GM12878 (cell line): ENCODE measurements around the gene NDUFS6. TPM values are rescaled to one million over a fixed set of nuclear protein-coding genes. Genes with fewer than 3 reads are reported as not detected.

Experiments
- ATAC-seq: fragments of 200-7000 bp; cut with Tn5 transposase; 3 replicates; pipeline ENCODE4 v1.9.1; 2020; ENCODE audit warnings: mild to moderate bottlenecking, moderate library complexity
- BruUV-seq: library from RNA; stranded (reverse); fragments of 400-500 nt; replicated peaks from 2 replicates; lab custom pipeline; 2021; lab: Mats Ljungman, UMichigan
- CTCF ChIA-PET: fragments of 300-600 bp; sonication (Branson Sonifier 250); formaldehyde crosslinking; extraction: SDS; loops from one replicate; lab custom pipeline; 2021; ENCODE audit warnings: inconsistent platforms; lab: Yijun Ruan, JAX
- POLR2A ChIA-PET: fragments of 350-600 bp; formaldehyde crosslinking; extraction: SDS; loops from one replicate; lab custom pipeline; 2021; ENCODE audit warnings: inconsistent platforms; lab: Charles Lee
- RAD21 ChIA-PET: fragments of 300-600 bp; sonication (Branson Sonifier 250); formaldehyde crosslinking; loops from one replicate; lab custom pipeline; 2023; ENCODE audit warnings: antibody characterized with exemption; ENCODE audit not compliant: unreplicated experiment; lab: Charles Lee
- SMC1A ChIA-PET: fragments of 300-600 bp; sonication (Branson Sonifier 250); formaldehyde crosslinking; loops from one replicate; lab custom pipeline; 2023; ENCODE audit not compliant: unreplicated experiment, uncharacterized antibody; lab: Charles Lee
- DNase-seq: peaks from one replicate; pipeline ENCODE4 v3.0.0-alpha.2; 2011; ENCODE audit warnings: low read depth, low spot score
- FAIRE-seq: peaks from 3 replicates; lab custom pipeline; 2011; peaks lifted over from hg19 to GRCh38; lab: Jason Lieb, UNC
- H2AFZ ChIP-seq: 2 replicates; pipeline ENCODE4 v1.6.0; 2011; ENCODE audit warnings: low read depth, low read length, control low read depth; ENCODE audit not compliant: control insufficient read depth
- H3K27ac ChIP-seq: 2 replicates; pipeline ENCODE4 v1.5.1; 2011; ENCODE audit warnings: control low read depth; ENCODE audit not compliant: control insufficient read depth, insufficient read depth
- H3K27me3 ChIP-seq, 2 experiments: replicated peaks in 1 of 2; 2 replicates each; pipeline versions ENCODE4 v1.6.0 to v1.6.1; 2011; ENCODE audit warnings: low read length in 1 of 2; ENCODE audit not compliant: control insufficient read depth in 2 of 2, insufficient read depth in 2 of 2
- H3K36me3 ChIP-seq, 2 experiments: 2 replicates each; pipeline ENCODE4 v1.5.1; 2011; ENCODE audit warnings: low read length in 1 of 2; ENCODE audit not compliant: control insufficient read depth in 2 of 2, insufficient read depth in 2 of 2
- H3K4me1 ChIP-seq: 2 replicates; pipeline ENCODE4 v1.6.1; 2011; ENCODE audit warnings: mild to moderate bottlenecking, low read length, moderate library complexity, mixed read lengths; ENCODE audit not compliant: control insufficient read depth, insufficient read depth
- H3K4me2 ChIP-seq: 2 replicates; pipeline ENCODE4 v1.6.0; 2011; ENCODE audit warnings: control low read depth; ENCODE audit not compliant: control insufficient read depth, insufficient read depth
- H3K4me3 ChIP-seq: fragments of 200-600 bp; sonication (generic); 2 replicates; pipeline ENCODE4 v1.5.1; 2016
- H3K79me2 ChIP-seq: 2 replicates; pipeline ENCODE4 v1.6.0; 2011; ENCODE audit warnings: low read length; ENCODE audit not compliant: control insufficient read depth, insufficient read depth
- H3K9ac ChIP-seq: 2 replicates; pipeline ENCODE4 v1.8.0; 2011; ENCODE audit warnings: low read length, control low read depth, mixed read lengths; ENCODE audit not compliant: control insufficient read depth, insufficient read depth
- H3K9me3 ChIP-seq: replicated peaks from 3 replicates; pipeline ENCODE4 v1.5.1; 2011; ENCODE audit warnings: mild to moderate bottlenecking, low read length; ENCODE audit not compliant: control insufficient read depth, insufficient read depth
- H4K20me1 ChIP-seq: 2 replicates; pipeline ENCODE4 v1.6.0; 2011; ENCODE audit not compliant: control insufficient read depth, insufficient read depth
- BHLHE40 ChIP-seq, 2 experiments: fragments of 450-650 bp in 1 of 2; IDR thresholded peaks; 2 replicates each; pipeline ENCODE4 v1.6.1; 2011 to 2017; ENCODE audit warnings: low read depth in 2 of 2, borderline replicate concordance in 1 of 2, improper control_type of control experiment in 1 of 2, low read length in 1 of 2, mild to moderate bottlenecking in 1 of 2
- E4F1 ChIP-seq: fragments of 450-650 bp; IDR thresholded peaks from 2 replicates; pipeline ENCODE4 v1.6.1; 2018; ENCODE audit warnings: borderline replicate concordance, mild to moderate bottlenecking; ENCODE audit not compliant: partially characterized antibody
- KAT2A ChIP-seq: conservative IDR thresholded peaks from 2 replicates; pipeline ENCODE4 v1.6.1; 2011; ENCODE audit warnings: low read depth, low read length; ENCODE audit not compliant: control insufficient read depth
- PAX8 ChIP-seq: fragments of 450-650 bp; IDR thresholded peaks from 2 replicates; pipeline ENCODE4 v1.6.1; 2017; ENCODE audit warnings: mild to moderate bottlenecking, moderate library complexity
- RELA ChIP-seq: fragments of 450-650 bp; IDR thresholded peaks from 2 replicates; pipeline ENCODE4 v1.8.0; 2014; ENCODE audit warnings: borderline replicate concordance; ENCODE audit not compliant: partially characterized antibody
- SKIL ChIP-seq: fragments of 450-650 bp; IDR thresholded peaks from 2 replicates; pipeline ENCODE4 v1.6.1; 2017; ENCODE audit warnings: mild to moderate bottlenecking, low read depth, inconsistent platforms; ENCODE audit not compliant: poor library complexity, severe bottlenecking
- ZBED1 ChIP-seq: IDR thresholded peaks from 2 replicates; pipeline ENCODE4 v1.6.1; 2016; ENCODE audit warnings: borderline replicate concordance
- WGBS: methylation state at CpG from one replicate; pipeline ENCODE4 v1.1.6; 2016; ENCODE audit warnings: low lambda C conversion rate; ENCODE audit not compliant: insufficient replicate concordance, insufficient coverage; ENCODE audit errors: missing lambda C conversion rate; 5-methylcytosine and 5-hydroxymethylcytosine counted together
- in situ Hi-C: fragments of 300-500 bp; cut with MboI; formaldehyde crosslinking; loops from 9 replicates; pipeline ENCODE4 v1.14.3; 2018; ENCODE audit warnings: mixed read lengths
- intact Hi-C: fragments of 100-400 bp; cut with micrococcal nuclease; formaldehyde crosslinking; loops from one replicate; pipeline ENCODE4 v1.14.2; 2022; ENCODE audit not compliant: unreplicated experiment
- polyA plus RNA-seq, 11 experiments: library from polyadenylated mRNA; depleted of rRNA in 4 of 11; unstranded in 6 of 11; stranded (reverse) in 5 of 11; fragments of >200 nt; fragmentation: Nextera tagmentation in 4 of 11; fragmentation: Illumina TruSeq in 1 of 11; extraction: Ambion mirVana in 4 of 11; extraction: Trizol in 1 of 11; gene quantifications; 1 replicate in 1 of 11; 2 replicates in 10 of 11; pipeline versions ENCODE4 v1.2.1 to v1.2.3, GENCODE V29; 2011 to 2016; ENCODE audit warnings: inconsistent platforms in 2 of 11, missing spikeins in 2 of 11, low read depth in 1 of 11
- total RNA-seq, 4 experiments: library from RNA; depleted of rRNA in 3 of 4; stranded (reverse); fragments of >200 nt in 3 of 4; fragmentation: Illumina TruSeq in 1 of 4; extraction: Trizol in 1 of 4; gene quantifications; 2 replicates each; pipeline versions ENCODE4 v1.2.1 to v1.2.3, GENCODE V29; 2013 to 2021

The NDUFS6 gene
- total and polyA plus RNA-seq, 10 of the 15 experiments (the other 5 are each of a cell fraction or from before 2014, with no cell fraction given): 20.7 to 213 (median 58.3) TPM

GRCh38 chr5:1860949-1861348, 59.7 kb downstream of the NDUFS6 start (continued):
- TF ChIP-seq BHLHE40 (IDR thresholded peaks at IDR 0.05; ENCODE audit: borderline replicate concordance in 1 of 2, low read depth in 2 of 2, low read length in 1 of 2) (no peak), ZBED1 (no peak), SKIL (no peak), E4F1 (no peak), PAX8 (no peak)
- TF ChIP-seq, all 136 proteins: peak for 0

- no peak for TF ChIP-seq KAT2A
- TF ChIP-seq RELA: no peak
- TF ChIP-seq, all 136 proteins: peak for 0
- H3K9me3 ChIP-seq: no peaks in the 10 kb centered on the region
- WGBS: 53% methylated on average over 16 of the region's 16 CpGs
- no TSS peak for BruUV-seq
- ChIA-PET SMC1A (no interaction called here), POLR2A (no interaction called here), CTCF (no interaction called here), RAD21 (no interaction called here)
- H3K36me3 ChIP-seq: no peaks in the 10 kb centered on the region
- H2AFZ ChIP-seq: no peak overlapping the region
- H3K79me2 ChIP-seq: no peaks in the 10 kb centered on the region
- in situ Hi-C loops: no loop called here
- H3K9ac ChIP-seq: no peak overlapping the region
- FAIRE-seq: no peak
- H3K4me2 ChIP-seq: no peak overlapping the region
- H3K27me3 ChIP-seq: no peaks in the 10 kb centered on the region; a peak in 2 of 4 replicates
- intact Hi-C loops: no loop called here
- H4K20me1 ChIP-seq: no peaks in the 10 kb centered on the region
- H3K27ac ChIP-seq: no peak overlapping the region
- ATAC-seq: no peak
- H3K4me3 ChIP-seq: no peak overlapping the region
- no peak for DNase-seq
- no peaks in the 10 kb centered on the region for H3K4me1 ChIP-seq
Measured at GRCh38 chr5:1864896-1865440, 63.8 kb downstream of the NDUFS6 start.
